Activated gamma-delta T cell treated with Interleukin-2 at 50 U/mL for 16 hours (primary cell): ENCODE data around the gene RPAP2.
"Not testable (repeated sequence)": the region's sequence is repeated elsewhere in the genome, so short reads cannot be mapped to it uniquely, and the experiment has no call there.

Source experiments
- DNase-seq: peaks from one replicate; pipeline ENCODE4 v3.0.0-alpha.2; 2020

Gene RPAP2

GRCh38 chr1:92377991-92378390 is 79.1 kb downstream of the RPAP2 start:
- DNase-seq, result not testable (repeated sequence)

- no peak for DNase-seq
Observed at GRCh38 chr1:92380867-92381266, 82.0 kb downstream of the RPAP2 start.

DNA sequence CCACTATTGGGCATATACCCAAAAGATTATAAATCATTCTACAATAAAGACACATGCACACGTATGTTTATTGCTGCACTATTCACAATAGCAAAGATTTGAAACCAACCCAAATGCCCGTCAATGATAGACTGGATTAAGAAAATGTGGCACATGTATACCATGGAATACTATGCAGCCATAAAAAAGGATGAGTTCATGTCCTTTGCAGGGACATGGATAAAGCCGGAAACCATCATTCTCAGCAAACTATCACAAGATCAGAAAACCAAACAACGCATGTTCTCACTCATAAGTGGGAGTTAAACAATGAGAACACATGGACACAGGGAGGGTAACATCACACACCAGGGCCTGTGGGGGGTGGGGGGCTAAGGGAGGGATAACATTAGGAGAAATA is 95.1 kb downstream of the RPAP2 start:
- DNase-seq, result not testable (repeated sequence)

- no peak for DNase-seq
Observed at GRCh38 chr1:92398519-92398918, 99.7 kb downstream of the RPAP2 start.

DNA sequence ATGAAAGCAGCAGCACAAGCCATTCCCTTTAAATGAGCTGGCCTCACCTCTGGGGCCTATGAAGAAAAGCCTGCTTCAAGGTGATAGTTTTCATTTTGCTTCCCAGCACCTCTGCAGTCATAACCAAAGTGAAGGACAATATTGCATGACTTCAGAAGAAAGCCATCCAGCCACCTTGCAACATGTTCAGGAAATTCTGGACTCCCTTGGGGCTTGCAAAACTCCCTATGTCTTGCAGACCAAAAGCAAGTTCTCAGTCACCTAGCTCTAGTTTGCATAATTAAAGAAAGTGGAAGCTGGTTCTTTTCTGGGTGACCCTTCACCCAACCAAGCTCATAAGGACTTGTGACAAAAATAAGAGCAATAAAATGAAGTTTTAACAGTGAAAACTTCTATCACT is 100.2 kb downstream of the RPAP2 start:
- DNase-seq, result no peak

- DNase-seq, result no peak
Observed at GRCh38 chr1:92404661-92405060, 105.8 kb downstream of the RPAP2 start.

DNA sequence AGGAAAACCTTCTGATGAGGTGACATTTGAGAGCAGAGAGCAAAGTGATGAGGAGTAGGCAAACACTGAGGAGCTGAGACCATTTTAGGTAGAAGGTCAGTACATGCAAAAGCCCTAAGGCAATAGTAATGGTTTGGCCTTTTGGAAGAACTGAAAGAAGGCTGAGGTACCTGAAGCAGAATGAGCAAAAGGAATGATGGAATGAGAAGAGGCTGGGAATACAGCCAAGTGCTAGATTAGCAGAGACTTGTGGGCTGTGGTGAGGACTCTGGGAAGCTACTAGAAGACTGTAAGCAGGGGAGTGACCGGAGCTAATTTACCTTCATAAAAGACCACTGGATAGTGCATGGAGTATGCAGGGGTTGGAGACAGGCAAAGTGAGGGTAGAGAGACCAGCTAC is 110.0 kb downstream of the RPAP2 start:
- DNase-seq, result no peak

GRCh38 chr1:92409946-92410549 is 111.2 kb downstream of the RPAP2 start:
- DNase-seq, result no peak

- DNase-seq, result peak; percentile 36
Observed at GRCh38 chr1:92410706-92411105, 111.8 kb downstream of the RPAP2 start.

DNA sequence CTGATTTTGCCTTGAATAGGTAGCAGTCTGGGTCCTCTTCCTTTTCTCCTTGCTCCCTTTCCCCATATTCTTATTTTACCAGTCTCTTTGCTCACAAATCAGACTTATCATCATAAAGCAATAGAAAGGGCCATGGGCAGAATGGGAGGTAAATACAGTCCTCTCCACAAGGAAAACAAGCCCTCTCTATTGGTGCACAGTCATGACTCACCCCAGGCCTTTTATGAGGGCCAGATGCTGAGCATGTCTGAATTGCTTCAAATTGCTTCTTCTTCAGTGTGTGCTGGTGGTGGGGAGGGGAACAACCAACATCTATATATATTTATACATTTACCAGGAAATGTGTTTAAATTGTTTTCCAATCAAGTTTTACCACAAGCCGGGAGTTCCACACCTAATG is 112.7 kb downstream of the RPAP2 start:
- no peak for DNase-seq

GRCh38 chr1:92419642-92420041 is 120.8 kb downstream of the RPAP2 start:
- DNase-seq, result no peak

DNA sequence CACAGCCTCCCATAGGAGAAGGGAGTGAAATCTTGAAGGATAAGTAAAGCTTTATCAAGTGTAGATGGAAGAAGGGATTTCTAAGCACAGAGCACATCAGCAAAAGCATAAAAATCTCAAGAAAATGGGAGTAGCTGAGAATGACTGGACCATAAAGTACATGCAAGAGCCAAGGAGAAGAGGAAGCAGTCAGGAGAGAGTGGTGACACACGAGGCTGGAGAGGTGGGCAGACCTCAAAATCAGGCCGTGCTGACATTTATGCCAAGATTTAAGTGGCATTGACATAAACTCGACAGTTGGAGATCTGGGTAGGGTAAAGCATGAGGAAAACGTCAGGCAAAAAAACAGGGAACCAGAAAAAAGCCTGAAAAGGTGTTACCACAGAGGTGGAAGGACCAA is 125.5 kb downstream of the RPAP2 start:
- no peak for DNase-seq

DNA sequence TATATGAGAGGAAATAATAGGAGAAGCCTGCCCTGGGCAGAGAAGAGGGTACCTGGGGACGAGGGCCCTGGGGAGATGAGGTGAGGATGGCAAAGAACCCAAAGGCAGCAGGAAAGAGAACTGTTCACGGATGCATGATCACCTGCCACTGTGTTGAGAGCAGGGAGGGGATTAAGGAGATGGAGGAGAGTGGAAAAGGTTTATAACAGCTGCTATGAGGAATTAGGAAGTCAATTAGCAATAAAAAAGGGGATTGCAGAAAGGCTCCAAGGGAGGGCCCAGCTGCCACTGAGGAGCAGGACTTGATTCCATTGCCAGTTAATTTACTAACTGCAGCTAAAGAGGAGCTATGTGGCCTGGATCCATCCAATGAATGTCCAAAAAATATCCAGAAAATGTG is 126.8 kb downstream of the RPAP2 start:
- no peak for DNase-seq

DNA sequence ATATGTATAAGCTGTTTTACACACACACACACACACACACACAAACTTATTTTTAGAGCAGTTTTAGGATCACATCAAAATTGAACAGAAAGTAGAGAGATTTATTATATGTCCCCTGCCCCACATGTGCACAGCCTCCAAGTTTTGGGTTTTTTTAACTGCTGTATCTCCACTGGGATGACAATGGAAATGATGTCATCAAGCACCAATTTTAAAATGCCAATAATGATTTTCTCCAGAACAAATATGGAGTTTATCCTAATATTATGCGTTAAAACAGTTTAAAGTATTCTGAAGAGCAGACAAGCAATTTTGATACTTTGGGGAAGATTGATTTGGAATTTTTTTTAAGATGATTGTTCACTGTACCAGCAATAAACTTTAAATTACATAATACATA is 131.2 kb downstream of the RPAP2 start:
- no peak for DNase-seq

DNA sequence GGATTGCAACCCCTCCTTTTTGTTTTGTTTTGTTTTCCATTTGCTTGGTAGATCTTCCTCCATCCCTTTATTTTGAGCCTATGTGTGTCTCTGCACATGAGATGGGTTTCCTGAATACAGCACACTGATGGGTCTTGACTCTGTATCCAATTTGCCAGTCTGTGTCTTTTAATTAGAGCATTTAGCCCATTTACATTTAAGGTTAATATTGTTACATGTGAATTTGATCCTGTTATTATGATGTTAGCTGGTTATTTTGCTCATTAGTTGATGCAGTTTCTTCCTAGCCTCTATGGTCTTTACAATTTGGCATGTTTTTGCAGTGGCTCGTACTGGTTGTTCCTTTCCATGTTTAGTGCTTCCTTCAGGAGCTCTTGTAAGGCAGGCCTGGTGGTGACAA is 135.7 kb downstream of the RPAP2 start:
- not testable (repeated sequence) for DNase-seq

- no peak for DNase-seq
Observed at GRCh38 chr1:92439291-92439690, 140.4 kb downstream of the RPAP2 start.

DNA sequence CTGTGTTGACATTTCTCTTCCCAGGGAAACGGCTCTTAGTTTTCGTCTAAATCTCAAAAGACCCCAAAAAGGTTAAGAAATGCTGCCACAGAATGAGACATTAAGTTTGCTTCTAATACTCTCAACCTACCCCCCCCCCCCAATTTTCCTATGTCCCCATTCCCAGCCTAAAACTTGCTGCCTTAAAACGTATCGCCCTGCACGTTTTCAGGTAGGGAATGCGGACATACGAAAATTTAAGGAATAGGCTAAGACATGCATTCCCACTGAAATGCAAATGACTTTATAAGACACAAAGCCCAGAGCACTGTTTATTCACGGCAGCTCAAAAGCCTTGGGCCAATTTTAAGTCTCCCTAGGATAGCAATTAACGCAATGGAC is 142.4 kb downstream of the RPAP2 start:
- DNase-seq, result no peak

- no peak for DNase-seq
Observed at GRCh38 chr1:92441697-92442342, 143.0 kb downstream of the RPAP2 start.

GRCh38 chr1:92442351-92442750 is 143.5 kb downstream of the RPAP2 start:
- no peak for DNase-seq

DNA sequence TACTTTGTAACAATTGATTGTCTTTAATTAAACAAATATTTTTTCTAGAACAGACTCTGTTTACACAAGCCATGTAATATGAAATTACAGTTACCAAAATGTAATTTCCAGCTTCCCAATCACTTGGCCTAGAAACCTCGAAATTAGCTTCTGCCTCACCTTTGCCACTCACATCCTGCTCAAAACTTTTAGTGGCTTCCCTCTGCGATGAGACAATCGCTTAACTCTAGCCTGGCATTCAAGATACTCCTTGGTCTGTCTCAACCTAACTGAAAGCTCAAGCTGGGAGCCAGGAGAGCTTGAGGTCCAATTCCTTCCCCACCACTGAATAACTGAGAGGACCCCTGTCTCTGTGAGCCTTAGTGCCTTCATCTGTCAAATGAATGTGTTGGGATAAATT is 145.0 kb downstream of the RPAP2 start:
- no peak for DNase-seq

GRCh38 chr1:92444351-92444750 is 145.5 kb downstream of the RPAP2 start:
- DNase-seq, result no peak

GRCh38 chr1:92445865-92446264 is 147.0 kb downstream of the RPAP2 start:
- DNase-seq, result no peak

DNA sequence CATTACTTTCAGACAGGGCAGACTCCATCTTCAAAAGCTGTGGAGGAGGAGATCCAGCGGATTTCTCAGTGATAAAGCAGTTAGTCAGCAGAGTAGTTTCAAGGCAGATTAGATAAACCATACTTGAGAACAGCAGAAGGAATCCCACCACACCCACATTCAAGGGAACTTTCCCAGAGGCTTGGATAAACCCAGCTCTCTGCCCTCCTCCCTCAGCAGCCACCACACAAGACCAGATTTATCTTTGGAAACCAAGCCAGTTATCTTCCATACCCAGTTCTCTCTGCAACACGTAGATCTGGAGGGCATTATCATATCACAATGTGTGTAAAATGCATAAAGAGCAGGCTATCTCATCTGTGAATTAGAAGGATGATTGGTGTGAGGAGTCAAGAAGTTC is 147.7 kb downstream of the RPAP2 start:
- DNase-seq, result no peak

DNA sequence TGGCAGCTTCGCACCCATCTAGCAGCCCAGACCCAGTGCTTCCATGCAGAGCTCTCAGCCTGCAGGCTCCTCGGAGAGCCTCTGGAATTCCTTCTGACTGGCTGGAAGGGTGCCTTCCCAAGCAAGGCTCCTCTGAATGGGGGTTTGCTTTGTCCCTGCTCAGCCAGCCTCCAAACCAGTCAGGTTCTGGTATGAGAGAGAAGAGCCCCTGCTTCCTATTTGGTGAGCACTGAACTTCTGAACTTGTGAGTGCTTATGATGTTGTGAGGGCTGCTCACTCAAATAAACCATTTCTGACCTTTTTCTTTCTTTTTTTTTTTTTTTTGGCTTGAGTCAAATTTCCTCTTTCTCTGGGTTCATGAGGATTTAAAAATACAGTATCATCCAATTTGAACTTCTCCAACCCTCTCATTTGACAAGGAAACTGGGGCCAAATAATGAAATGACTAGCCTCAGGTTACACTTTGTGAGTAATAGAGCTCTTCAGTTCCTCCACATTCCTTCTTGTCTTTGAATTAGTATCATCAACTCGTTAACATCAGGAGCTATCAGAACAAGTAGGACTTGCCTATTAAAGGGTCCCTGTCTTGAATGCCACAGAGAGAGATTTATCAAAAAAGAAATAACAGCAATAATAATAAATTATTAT is 148.3 kb downstream of the RPAP2 start:
- DNase-seq, result no peak

- DNase-seq, result no peak
Observed at GRCh38 chr1:92447976-92448375, 149.1 kb downstream of the RPAP2 start.
